HepG2 (cell line): ENCODE measurements around the gene ZNF770. TPM values are rescaled to one million over a fixed set of nuclear protein-coding genes. Genes with fewer than 3 reads are reported as not detected.

Experiments
- EHMT2 ChIP-seq: fragments of 200-600 bp; sonication (generic); IDR thresholded peaks from 2 replicates; pipeline ENCODE4 v1.7.0; 2017; ENCODE audit warnings: antibody characterized with exemption, low read depth, low read length, borderline replicate concordance
- HMG20A ChIP-seq: IDR thresholded peaks from 2 replicates; pipeline ENCODE4 v1.6.1; 2016; ENCODE audit warnings: borderline replicate concordance
- HMGXB3 ChIP-seq: sonication (generic); formaldehyde crosslinking; IDR thresholded peaks from 2 replicates; pipeline ENCODE4 v1.4.0; 2020; ENCODE audit warnings: missing genetic modification reagents, borderline replicate concordance
- NR1H2 ChIP-seq: sonication (generic); formaldehyde crosslinking; IDR thresholded peaks from 2 replicates; pipeline ENCODE4 v1.8.1; 2022; ENCODE audit warnings: low read depth, missing genetic modification reagents, borderline replicate concordance
- PRDM15 ChIP-seq: sonication (generic); formaldehyde crosslinking; IDR thresholded peaks from 2 replicates; pipeline ENCODE4 v1.4.0; 2020; ENCODE audit warnings: missing genetic modification reagents
- RXRB ChIP-seq: IDR thresholded peaks from 2 replicates; pipeline ENCODE4 v1.6.1; 2016; ENCODE audit warnings: borderline replicate concordance, missing genetic modification reagents, missing compliant biosample characterization
- TCF7L2 ChIP-seq: IDR thresholded peaks from 2 replicates; pipeline ENCODE4 v1.6.1; 2011; ENCODE audit warnings: mild to moderate bottlenecking, low read depth, low read length, moderate library complexity
- ZBTB1 ChIP-seq: sonication (generic); formaldehyde crosslinking; IDR thresholded peaks from 2 replicates; pipeline ENCODE4 v1.4.0; 2020; ENCODE audit warnings: missing genetic modification reagents, borderline replicate concordance
- ZNF138 ChIP-seq: sonication (generic); formaldehyde crosslinking; IDR thresholded peaks from 2 replicates; pipeline ENCODE4 v1.5.0; 2020; ENCODE audit warnings: mild to moderate bottlenecking, low read depth, missing genetic modification reagents
- ZNF253 ChIP-seq: sonication (generic); formaldehyde crosslinking; IDR thresholded peaks from 2 replicates; pipeline ENCODE4 v1.8.0; 2022; ENCODE audit warnings: mild to moderate bottlenecking, missing genetic modification reagents, borderline replicate concordance
- ZNF282 ChIP-seq: fragments of 450-650 bp; IDR thresholded peaks from 2 replicates; pipeline ENCODE4 v1.6.1; 2018; ENCODE audit not compliant: partially characterized antibody
- ZNF335 ChIP-seq: sonication (generic); formaldehyde crosslinking; IDR thresholded peaks from 2 replicates; pipeline ENCODE4 v1.4.0; 2020; ENCODE audit warnings: missing genetic modification reagents
- ZNF629 ChIP-seq: sonication (generic); formaldehyde crosslinking; conservative IDR thresholded peaks from 2 replicates; pipeline ENCODE4 v1.5.0; 2020; ENCODE audit warnings: missing genetic modification reagents
- ZNF672 ChIP-seq: sonication (generic); formaldehyde crosslinking; IDR thresholded peaks from 2 replicates; pipeline ENCODE4 v1.8.1; 2022; ENCODE audit warnings: missing genetic modification reagents
- ZNF75D ChIP-seq: sonication (generic); formaldehyde crosslinking; IDR thresholded peaks from 2 replicates; pipeline ENCODE4 v1.8.1; 2023; ENCODE audit warnings: missing genetic modification reagents, mild to moderate bottlenecking, borderline replicate concordance
- ZNF850 ChIP-seq: sonication (generic); formaldehyde crosslinking; conservative IDR thresholded peaks from 2 replicates; pipeline ENCODE4 v1.9.0; 2021; ENCODE audit warnings: mild to moderate bottlenecking, missing genetic modification reagents
- polyA plus RNA-seq, 8 experiments: library from polyadenylated mRNA; depleted of rRNA in 3 of 8; stranded (reverse) in 7 of 8; unstranded in 1 of 8; fragments of >200 nt; fragmentation: Illumina TruSeq in 4 of 8; extraction: Trizol in 4 of 8; gene quantifications; 2 replicates each; pipeline versions ENCODE4 v1.2.1 to v1.2.3, GENCODE V29; 2011 to 2016; ENCODE audit warnings: low read depth in 4 of 8, missing spikeins in 1 of 8, mixed read lengths in 1 of 8; ENCODE audit not compliant: insufficient read depth in 1 of 8
- total RNA-seq, 5 experiments: library from RNA; depleted of rRNA; stranded (reverse); fragments of >200 nt; fragmentation: Illumina TruSeq; extraction: Trizol; gene quantifications; 2 replicates each; pipeline ENCODE4 v1.2.3, GENCODE V29; 2016; ENCODE audit warnings: low read depth in 1 of 5
- TF ChIP-seq, protein P1 (sequence below): sonication (generic); formaldehyde crosslinking; IDR thresholded peaks from 2 replicates; pipeline ENCODE4 v1.4.0; 2020; ENCODE audit warnings: missing genetic modification reagents; ENCODE audit errors: not compliant biosample characterization
- TF ChIP-seq, protein P2 (sequence below): sonication (generic); formaldehyde crosslinking; IDR thresholded peaks from 2 replicates; pipeline ENCODE4 v1.8.1; 2023; ENCODE audit warnings: mild to moderate bottlenecking, moderate library complexity, missing genetic modification reagents

The ZNF770 gene
- total and polyA plus RNA-seq, 2 of the 13 experiments (the other 11 are each of a cell fraction or from before 2014, with no cell fraction given): 15.5 to 33.1 TPM

- TF ChIP-seq EHMT2 (no peak), ZNF672 (CRISPR knock-in tag) (no peak), ZNF75D (CRISPR knock-in tag) (no peak), ZNF629 (CRISPR knock-in tag) (peak; percentile 51; the same call in 1 of the 2 replicates), ZNF282 (no peak), ZNF335 (CRISPR knock-in tag) (peak; percentile 64; the same call in 1 of the 2 replicates), TCF7L2 (no peak), NR1H2 (CRISPR knock-in tag) (0 out of 2 replicates have a peak, but pooled peaks have one; percentile 37), RXRB (CRISPR knock-in tag) (0 out of 2 replicates have a peak, but pooled peaks have one; percentile 37), ZBTB1 (no peak), ZNF850 (no peak), HMGXB3 (no peak), HMG20A (CRISPR knock-in tag) (0 out of 2 replicates have a peak, but pooled peaks have one; percentile 10), ZNF138 (CRISPR knock-in tag) (peak; percentile 78), ZNF253 (peak; percentile 46; the same call in 1 of the 2 replicates), PRDM15 (no peak)
- TF ChIP-seq, protein P1, sequence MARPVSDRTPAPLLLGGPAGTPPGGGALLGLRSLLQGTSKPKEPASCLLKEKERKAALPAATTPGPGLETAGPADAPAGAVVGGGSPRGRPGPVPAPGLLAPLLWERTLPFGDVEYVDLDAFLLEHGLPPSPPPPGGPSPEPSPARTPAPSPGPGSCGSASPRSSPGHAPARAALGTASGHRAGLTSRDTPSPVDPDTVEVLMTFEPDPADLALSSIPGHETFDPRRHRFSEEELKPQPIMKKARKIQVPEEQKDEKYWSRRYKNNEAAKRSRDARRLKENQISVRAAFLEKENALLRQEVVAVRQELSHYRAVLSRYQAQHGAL: peak; percentile 63
- TF ChIP-seq, protein P2, sequence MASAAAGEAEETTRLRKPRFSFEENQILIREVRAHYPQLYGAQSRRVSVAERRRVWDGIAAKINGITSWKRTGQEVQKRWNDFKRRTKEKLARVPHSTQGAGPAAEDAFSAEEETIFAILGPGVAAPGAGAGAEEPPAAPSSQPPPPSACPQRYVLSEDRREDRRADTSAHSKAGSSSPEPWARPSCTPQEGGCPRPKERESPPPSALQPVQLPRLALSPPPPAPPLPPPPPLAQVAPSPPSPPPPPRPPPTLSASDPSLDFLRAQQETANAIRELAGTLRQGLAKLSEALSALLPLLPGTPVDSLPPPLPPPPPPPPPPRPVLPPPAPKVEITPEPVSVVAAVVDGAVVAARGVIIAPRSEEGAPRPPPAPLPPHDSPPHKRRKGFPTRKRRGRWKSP (CRISPR knock-in tag): no peak
These were observed at the start of gene ZNF770 (continued) for GRCh38 chr15:34988027-34988902.
